HG03378 (cell line): ENCODE data around the gene PAX7.

Source experiments
- ATAC-seq: cut with Tn5 transposase; IDR thresholded peaks from one replicate; pipeline ENCODE4 v1.9.1; 2021; ENCODE audit warnings: mild to moderate bottlenecking, moderate library complexity; ENCODE audit not compliant: unreplicated experiment

Gene PAX7

DNA sequence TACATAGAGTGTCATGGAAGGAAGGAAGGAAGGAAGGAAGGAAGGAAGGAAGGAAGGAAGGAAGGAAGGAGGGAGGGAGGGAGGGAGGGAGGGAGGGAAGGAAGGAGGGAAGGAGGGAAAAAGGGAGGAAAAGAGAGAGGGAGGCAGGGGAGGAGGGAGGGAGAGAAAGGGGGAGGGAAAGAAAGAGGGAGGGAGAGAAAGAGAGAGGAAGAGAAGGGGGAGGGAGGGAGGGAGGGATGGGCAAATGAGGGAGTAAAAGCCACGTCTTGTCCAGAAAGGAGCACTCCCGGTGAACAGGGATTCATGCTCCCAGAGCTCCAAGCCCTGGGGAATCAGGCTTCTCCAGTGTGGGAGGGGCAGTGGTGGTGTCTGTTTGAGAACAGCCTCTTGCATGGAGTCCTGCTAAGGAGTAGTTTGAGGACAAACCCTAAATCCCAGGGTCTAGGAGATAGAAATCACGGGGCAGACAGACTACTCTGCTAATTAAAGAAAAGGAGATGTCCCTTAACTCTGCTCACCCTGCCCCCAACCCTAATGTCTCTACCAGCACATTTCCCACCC, 157.3 kb downstream of the PAX7 start:
- no peak for ATAC-seq

- ATAC-seq, result no peak
These were observed 158.6 kb downstream of the PAX7 start for GRCh38 chr1:18789246-18789645.

DNA sequence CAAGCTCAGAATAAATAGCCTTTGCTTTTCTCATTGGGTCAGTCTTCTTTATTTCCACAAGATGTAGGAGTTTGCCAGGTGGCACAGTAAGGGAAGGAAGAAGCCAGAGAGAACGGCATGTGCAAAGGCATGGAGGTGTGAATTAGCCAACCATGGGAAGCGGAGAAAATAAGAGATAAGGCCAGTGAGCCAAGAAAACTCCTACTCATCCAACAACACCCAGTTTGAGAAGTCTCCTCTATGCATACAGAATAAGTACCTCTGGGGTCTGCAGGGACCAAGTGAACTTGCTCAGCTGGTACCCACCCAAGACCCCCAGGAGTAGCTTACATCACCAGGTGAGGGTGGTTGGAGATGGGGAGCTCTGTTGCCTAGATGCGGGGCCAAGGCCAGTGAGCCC, 162.1 kb downstream of the PAX7 start:
- ATAC-seq, result no peak

- ATAC-seq, result no peak
These were observed 162.5 kb downstream of the PAX7 start for GRCh38 chr1:18793164-18793563.

DNA sequence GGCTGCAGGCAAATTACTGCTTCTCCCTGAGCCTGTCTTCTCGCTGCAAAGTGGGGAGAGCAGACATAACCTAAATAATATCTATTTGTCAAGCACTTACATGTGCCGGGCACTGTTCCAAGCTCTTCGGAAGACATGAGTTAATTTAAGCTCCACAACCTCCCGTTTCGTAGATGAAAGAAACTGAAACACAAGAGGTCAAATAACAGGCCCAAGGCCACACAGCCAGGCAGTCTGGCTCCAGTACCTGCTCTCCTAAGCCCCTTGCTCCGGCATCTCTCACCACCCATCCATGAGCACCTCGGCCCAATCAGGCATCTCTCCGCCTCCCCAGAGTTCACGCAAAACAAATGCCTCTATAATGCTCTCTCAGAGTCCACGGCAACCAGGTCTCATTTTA, 163.4 kb downstream of the PAX7 start:
- ATAC-seq, result no peak

DNA sequence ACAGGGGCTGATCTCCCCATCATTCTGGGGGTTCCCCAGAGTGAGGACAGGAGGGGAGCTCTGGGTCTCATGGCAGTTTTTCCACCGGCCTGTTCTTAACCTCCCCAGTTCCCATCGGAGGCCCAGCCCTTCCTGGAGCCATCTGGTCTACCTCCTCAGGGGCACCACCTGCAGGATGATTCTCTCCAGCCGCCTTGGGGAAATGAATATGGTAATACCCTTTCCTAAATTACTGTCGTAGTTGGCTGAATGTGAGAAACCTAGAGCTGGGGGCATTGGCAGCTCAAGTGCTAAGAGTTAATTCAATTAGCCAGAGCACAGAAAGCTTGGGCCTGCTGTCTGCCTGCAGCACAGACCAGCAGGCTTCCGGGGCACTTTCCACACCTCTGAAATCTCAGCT, 163.9 kb downstream of the PAX7 start:
- ATAC-seq, result no peak

GRCh38 chr1:18795002-18795689, 164.5 kb downstream of the PAX7 start:
- ATAC-seq, result no peak

DNA sequence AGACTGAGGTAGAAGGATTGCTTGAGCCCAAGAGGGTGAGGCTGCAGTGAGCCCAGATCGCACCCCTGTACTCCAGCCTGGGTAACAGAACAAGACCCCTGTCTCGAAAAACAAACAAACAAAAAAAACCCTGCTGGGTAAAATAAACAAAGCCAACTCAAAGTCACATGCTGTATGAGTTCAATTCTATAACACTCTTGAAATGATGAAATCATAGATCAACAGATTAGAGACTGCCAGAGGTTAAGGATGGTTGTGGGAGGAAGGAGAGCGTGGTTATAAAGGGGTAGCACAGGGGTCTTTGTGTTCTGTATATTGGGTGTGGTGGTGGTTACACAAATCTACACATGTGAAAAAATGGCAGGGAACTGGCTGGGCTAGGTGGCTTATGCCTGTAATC, 166.3 kb downstream of the PAX7 start:
- no peak for ATAC-seq
